OCI-LY1 (cell line): ENCODE measurements around the gene KIRREL3.

Experiments
- H2AFZ ChIP-seq: fragments of 200-600 bp; sonication (generic), shearing (Covaris generic); 2 replicates; pipeline ENCODE4 v1.6.0; 2014; ENCODE audit warnings: antibody characterized with exemption, mild to moderate bottlenecking, low read length
- H3F3A ChIP-seq: fragments of 200-600 bp; sonication (generic), shearing (Covaris generic); 2 replicates; pipeline ENCODE4 v1.6.0; 2014; ENCODE audit warnings: mild to moderate bottlenecking, antibody characterized with exemption, low read length, moderate library complexity; ENCODE audit not compliant: insufficient read depth
- H3K27ac ChIP-seq: fragments of 200-600 bp; sonication (generic); 2 replicates; pipeline ENCODE4 v1.5.1; 2014; ENCODE audit warnings: low read length, mixed run types, mild to moderate bottlenecking, low read depth; ENCODE audit not compliant: poor library complexity, severe bottlenecking
- H3K27me3 ChIP-seq: fragments of 200-600 bp; sonication (generic); 2 replicates; pipeline ENCODE4 v1.6.0; 2014; ENCODE audit warnings: antibody characterized with exemption, mild to moderate bottlenecking, low read length, moderate library complexity; ENCODE audit not compliant: insufficient read depth
- H3K36me3 ChIP-seq: fragments of 200-600 bp; sonication (generic); 2 replicates; pipeline ENCODE4 v1.6.1; 2014; ENCODE audit warnings: mild to moderate bottlenecking, antibody characterized with exemption, low read length, moderate library complexity, mixed read lengths; ENCODE audit not compliant: insufficient read depth
- H3K4me1 ChIP-seq: fragments of 200-600 bp; sonication (generic); 2 replicates; pipeline ENCODE4 v1.5.1; 2014; ENCODE audit warnings: mild to moderate bottlenecking, low read length, moderate library complexity; ENCODE audit not compliant: insufficient read depth, severe bottlenecking
- H3K4me2 ChIP-seq: fragments of 200-600 bp; sonication (generic), shearing (Covaris generic); 2 replicates; pipeline ENCODE4 v1.6.1; 2014; ENCODE audit warnings: low read length
- H3K4me3 ChIP-seq: fragments of 200-600 bp; sonication (generic); 2 replicates; pipeline ENCODE4 v1.5.1; 2014; ENCODE audit warnings: low read length, low read depth, mild to moderate bottlenecking, mixed read lengths; ENCODE audit not compliant: poor library complexity, severe bottlenecking
- H3K79me2 ChIP-seq: fragments of 200-600 bp; shearing (Covaris generic); 2 replicates; pipeline ENCODE4 v1.6.1; 2016; ENCODE audit warnings: mixed run types, low read length, mixed read lengths; ENCODE audit not compliant: insufficient read depth
- H3K9ac ChIP-seq: fragments of 200-600 bp; sonication (generic), shearing (Covaris generic); 2 replicates; pipeline ENCODE4 v1.6.1; 2014; ENCODE audit warnings: mild to moderate bottlenecking, low read length, mixed read lengths
- H3K9me2 ChIP-seq: fragments of 200-600 bp; sonication (generic), shearing (Covaris generic); 2 replicates; pipeline ENCODE4 v1.6.1; 2014; ENCODE audit warnings: low read depth, mild to moderate bottlenecking, low read length, mixed read lengths
- H3K9me3 ChIP-seq: fragments of 200-600 bp; shearing (Covaris generic); 2 replicates; pipeline ENCODE4 v1.6.1; 2014; ENCODE audit warnings: low read length, mixed read lengths
- H4K20me1 ChIP-seq: fragments of 200-600 bp; sonication (generic), shearing (Covaris generic); 2 replicates; pipeline ENCODE4 v1.6.0; 2016; ENCODE audit warnings: mild to moderate bottlenecking, low read length; ENCODE audit not compliant: insufficient read depth
- EZH2 ChIP-seq: fragments of 200-600 bp; sonication (generic), shearing (Covaris generic); IDR thresholded peaks from 2 replicates; pipeline ENCODE4 v1.8.0; 2017; ENCODE audit warnings: borderline replicate concordance, mixed run types, mild to moderate bottlenecking, antibody characterized with exemption, low read length, moderate library complexity, mixed read lengths
- TF ChIP-seq, protein P1 (sequence below): fragments of 200-600 bp; sonication (generic), shearing (Covaris generic); IDR thresholded peaks from 2 replicates; pipeline ENCODE4 v1.5.1; 2017; ENCODE audit warnings: mild to moderate bottlenecking, antibody characterized with exemption, low read length, moderate library complexity, mixed read lengths

Gene KIRREL3

DNA sequence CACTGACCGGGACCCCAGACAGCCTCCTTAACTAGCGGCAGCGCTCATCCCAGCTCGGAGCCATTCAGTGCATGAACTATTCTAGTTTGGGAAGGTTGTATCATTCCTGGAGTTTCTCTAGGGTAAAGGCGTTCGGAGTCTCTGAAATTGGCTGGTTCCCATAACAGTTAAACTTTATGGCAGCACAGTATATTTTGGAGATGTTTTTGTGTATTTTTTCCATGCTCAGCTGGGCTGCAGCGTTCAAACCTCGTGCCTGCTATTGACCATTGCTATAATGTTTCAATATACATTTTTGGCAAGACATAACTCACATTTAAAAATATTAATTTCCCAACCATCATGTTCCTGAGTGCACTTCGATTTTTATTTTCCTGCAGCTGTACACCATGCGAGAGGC, 475.4 kb downstream of the KIRREL3 start:
- H3K79me2 ChIP-seq, result no peaks in the 10 kb centered on the region
- H3K4me3 ChIP-seq, result no peak overlapping the region
- TF ChIP-seq, protein P1, sequence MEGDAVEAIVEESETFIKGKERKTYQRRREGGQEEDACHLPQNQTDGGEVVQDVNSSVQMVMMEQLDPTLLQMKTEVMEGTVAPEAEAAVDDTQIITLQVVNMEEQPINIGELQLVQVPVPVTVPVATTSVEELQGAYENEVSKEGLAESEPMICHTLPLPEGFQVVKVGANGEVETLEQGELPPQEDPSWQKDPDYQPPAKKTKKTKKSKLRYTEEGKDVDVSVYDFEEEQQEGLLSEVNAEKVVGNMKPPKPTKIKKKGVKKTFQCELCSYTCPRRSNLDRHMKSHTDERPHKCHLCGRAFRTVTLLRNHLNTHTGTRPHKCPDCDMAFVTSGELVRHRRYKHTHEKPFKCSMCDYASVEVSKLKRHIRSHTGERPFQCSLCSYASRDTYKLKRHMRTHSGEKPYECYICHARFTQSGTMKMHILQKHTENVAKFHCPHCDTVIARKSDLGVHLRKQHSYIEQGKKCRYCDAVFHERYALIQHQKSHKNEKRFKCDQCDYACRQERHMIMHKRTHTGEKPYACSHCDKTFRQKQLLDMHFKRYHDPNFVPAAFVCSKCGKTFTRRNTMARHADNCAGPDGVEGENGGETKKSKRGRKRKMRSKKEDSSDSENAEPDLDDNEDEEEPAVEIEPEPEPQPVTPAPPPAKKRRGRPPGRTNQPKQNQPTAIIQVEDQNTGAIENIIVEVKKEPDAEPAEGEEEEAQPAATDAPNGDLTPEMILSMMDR, result no peak
- TF ChIP-seq EZH2, result no peak
- no peaks in the 10 kb centered on the region for H3F3A ChIP-seq
- no peak overlapping the region for H3K4me2 ChIP-seq
- no peak overlapping the region for H3K9ac ChIP-seq
- no peaks in the 10 kb centered on the region for H3K9me2 ChIP-seq
- no peak overlapping the region for H3K27ac ChIP-seq
- H4K20me1 ChIP-seq, result no peaks in the 10 kb centered on the region
- H3K36me3 ChIP-seq, result no peaks in the 10 kb centered on the region
- H3K27me3 ChIP-seq, result no peaks in the 10 kb centered on the region
- H3K9me3 ChIP-seq, result no peaks in the 10 kb centered on the region
- no peaks in the 10 kb centered on the region for H3K4me1 ChIP-seq
- H2AFZ ChIP-seq, result no peak overlapping the region

DNA sequence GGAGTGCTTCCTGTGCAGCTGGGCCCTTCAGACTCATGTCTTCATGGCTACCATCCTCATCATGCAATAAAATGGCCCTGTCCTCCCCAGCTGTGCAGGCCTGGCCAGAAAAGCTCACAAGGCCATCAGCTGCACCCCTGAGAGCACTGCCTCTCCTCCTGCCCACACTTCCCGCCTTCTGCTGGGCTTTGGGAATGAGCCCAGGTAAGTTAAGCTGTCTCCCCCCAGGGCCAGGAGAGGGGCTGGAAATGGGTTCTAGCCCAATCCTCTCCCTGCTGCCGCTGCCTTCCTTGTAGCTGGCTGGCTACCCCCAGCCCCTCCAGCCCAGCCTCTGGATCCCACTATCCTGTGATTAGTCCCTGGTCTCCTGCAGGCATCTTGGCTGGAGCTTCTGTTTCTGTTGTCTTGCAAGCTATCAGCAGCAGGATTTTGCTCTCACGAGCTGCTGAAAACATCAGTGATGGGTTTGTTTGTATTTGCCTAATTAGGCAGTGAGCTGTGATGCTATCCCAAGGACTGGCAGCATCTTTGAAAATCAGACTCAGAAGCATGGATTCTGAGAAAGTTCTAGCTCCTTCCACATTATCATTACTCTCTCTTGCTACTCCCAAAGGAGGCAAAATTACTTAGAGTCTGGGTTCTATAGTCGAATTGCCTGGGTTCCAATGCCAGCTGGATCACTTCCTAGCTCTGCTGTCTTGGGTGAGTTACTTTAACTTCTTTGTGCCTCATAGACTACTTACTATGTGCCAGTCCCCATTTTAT, 476.9 kb downstream of the KIRREL3 start:
- H4K20me1 ChIP-seq, result no peaks in the 10 kb centered on the region
- no peak overlapping the region for H3K9ac ChIP-seq
- no peaks in the 10 kb centered on the region for H3K9me2 ChIP-seq
- no peaks in the 10 kb centered on the region for H3F3A ChIP-seq
- no peaks in the 10 kb centered on the region for H3K79me2 ChIP-seq
- H3K27ac ChIP-seq, result no peak overlapping the region
- H3K27me3 ChIP-seq, result no peaks in the 10 kb centered on the region
- no peaks in the 10 kb centered on the region for H3K4me1 ChIP-seq
- H2AFZ ChIP-seq, result no peak overlapping the region
- no peak for TF ChIP-seq EZH2
- TF ChIP-seq, protein P1, result no peak
- no peaks in the 10 kb centered on the region for H3K9me3 ChIP-seq
- H3K36me3 ChIP-seq, result no peaks in the 10 kb centered on the region
- H3K4me2 ChIP-seq, result no peak overlapping the region
- H3K4me3 ChIP-seq, result no peak overlapping the region

DNA sequence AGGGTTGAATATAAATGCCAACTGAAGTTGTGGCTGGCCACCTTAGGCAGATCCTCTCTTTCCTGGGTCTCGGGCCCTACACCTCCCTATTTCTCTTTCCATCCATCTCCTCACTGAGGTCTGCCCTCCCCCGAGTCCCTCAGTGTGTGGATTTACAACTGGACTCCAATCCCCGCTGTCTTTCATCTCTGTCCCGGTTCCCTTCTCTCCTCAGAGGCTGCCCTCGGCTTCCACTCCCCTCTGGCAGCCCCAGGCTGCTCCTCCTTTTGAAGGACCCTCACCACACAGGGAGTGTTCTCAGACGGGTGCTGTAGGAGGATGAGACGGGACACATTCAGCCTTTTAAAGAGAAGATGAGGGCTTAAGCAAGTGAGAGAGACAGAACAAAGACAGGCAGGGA, 478.0 kb downstream of the KIRREL3 start:
- no peak for TF ChIP-seq EZH2
- TF ChIP-seq, protein P1, result no peak
- no peaks in the 10 kb centered on the region for H3K4me1 ChIP-seq
- no peak overlapping the region for H3K27ac ChIP-seq
- no peaks in the 10 kb centered on the region for H3K27me3 ChIP-seq
- no peaks in the 10 kb centered on the region for H3K9me3 ChIP-seq
- H3K4me3 ChIP-seq, result no peak overlapping the region
- no peaks in the 10 kb centered on the region for H3F3A ChIP-seq
- no peak overlapping the region for H3K9ac ChIP-seq
- no peaks in the 10 kb centered on the region for H3K36me3 ChIP-seq
- no peaks in the 10 kb centered on the region for H3K79me2 ChIP-seq
- H3K9me2 ChIP-seq, result no peaks in the 10 kb centered on the region
- H2AFZ ChIP-seq, result no peak overlapping the region
- H4K20me1 ChIP-seq, result no peaks in the 10 kb centered on the region
- H3K4me2 ChIP-seq, result no peak overlapping the region
